NB4 (cell line): Measurements from ENCODE around the gene ANO7.

Experiments used
- DNase-seq: peaks from one replicate; pipeline ENCODE4 v3.0.0; 2010; ENCODE audit warnings: low read depth
- H3K4me3 ChIP-seq: one replicate; pipeline ENCODE4 v1.5.1; 2011; ENCODE audit warnings: mild to moderate bottlenecking, low read depth, low read length, moderate library complexity
- CTCF ChIP-seq: IDR thresholded peaks from one replicate; pipeline ENCODE4 v1.5.1; 2012; ENCODE audit warnings: low read depth, low read length
- MYC ChIP-seq: IDR thresholded peaks from 2 replicates; pipeline ENCODE4 v1.6.1; 2011; ENCODE audit warnings: low read depth, low read length
- POLR2A ChIP-seq: IDR thresholded peaks from 2 replicates; pipeline ENCODE4 v1.6.1; 2011; ENCODE audit warnings: mild to moderate bottlenecking; ENCODE audit not compliant: insufficient read length; ENCODE audit errors: extremely low read depth
- TF ChIP-seq, protein P1 (sequence below): IDR thresholded peaks from 2 replicates; pipeline ENCODE4 v1.6.1; 2011; ENCODE audit warnings: low read depth, low read length

Gene ANO7

GRCh38 chr2:241185961-241186360 is 2.5 kb upstream of the ANO7 start:
- no peak overlapping the region for H3K4me3 ChIP-seq
- TF ChIP-seq MYC (no peak), POLR2A (no peak), CTCF (no peak)
- TF ChIP-seq, protein P1, sequence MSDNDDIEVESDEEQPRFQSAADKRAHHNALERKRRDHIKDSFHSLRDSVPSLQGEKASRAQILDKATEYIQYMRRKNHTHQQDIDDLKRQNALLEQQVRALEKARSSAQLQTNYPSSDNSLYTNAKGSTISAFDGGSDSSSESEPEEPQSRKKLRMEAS: no peak
- DNase-seq: no peak

GRCh38 chr2:241187101-241187917 is 1.2 kb upstream of the ANO7 start:
- no peak overlapping the region for H3K4me3 ChIP-seq
- no peak for TF ChIP-seq POLR2A
- TF ChIP-seq, protein P1: no peak
- TF ChIP-seq MYC: no peak
- no peak for TF ChIP-seq CTCF
- no peak for DNase-seq

GRCh38 chr2:241187918-241188234 is 601 bp upstream of the ANO7 start:
- H3K4me3 ChIP-seq: no peak overlapping the region
- no peak for DNase-seq
- TF ChIP-seq MYC (no peak), CTCF (no peak), POLR2A (no peak)
- TF ChIP-seq, protein P1: no peak

DNA sequence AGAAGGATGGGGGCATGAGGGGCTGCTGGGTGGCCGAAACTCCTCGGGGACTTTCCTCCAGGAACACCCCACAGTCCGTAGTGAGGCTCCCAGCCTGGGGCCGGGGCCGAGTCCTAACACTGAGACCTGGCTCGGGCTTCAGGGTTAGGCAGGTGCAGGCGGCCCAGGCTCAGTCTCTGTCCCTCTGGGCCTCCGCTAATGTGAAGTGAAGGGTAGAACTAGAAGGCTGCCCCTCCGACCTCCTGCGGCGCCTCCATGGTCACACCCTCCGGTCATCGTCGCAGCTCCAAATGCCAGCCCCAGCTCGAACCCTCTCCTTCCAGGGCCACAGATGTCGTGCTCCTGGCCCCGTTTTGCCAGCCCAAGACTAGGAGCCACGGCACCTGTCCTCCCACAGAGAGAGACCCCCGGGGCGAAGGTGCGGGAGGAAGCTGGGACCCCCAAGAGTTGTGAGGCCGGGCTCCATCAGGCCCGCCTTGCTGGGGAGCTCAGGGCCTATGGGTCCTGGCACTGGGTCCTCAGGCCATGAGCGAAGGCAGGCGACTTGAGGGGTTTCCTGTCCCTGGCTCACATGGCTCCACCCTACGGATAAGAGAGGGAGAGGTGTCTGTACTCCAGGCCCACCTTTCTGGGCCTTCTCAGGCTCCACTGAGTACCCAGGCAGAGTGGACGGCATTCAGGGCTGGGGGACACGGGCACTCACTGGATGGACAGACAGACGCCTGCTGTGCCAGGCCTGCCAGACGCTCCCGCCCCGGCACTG is 797 bp downstream of the ANO7 start:
- no peak for DNase-seq
- TF ChIP-seq, protein P1: no peak
- TF ChIP-seq CTCF (no peak), POLR2A (no peak), MYC (no peak)
- H3K4me3 ChIP-seq: no peak overlapping the region

- TF ChIP-seq MYC: no peak
- TF ChIP-seq POLR2A: no peak
- TF ChIP-seq CTCF: no peak
- TF ChIP-seq, protein P1: no peak
- H3K4me3 ChIP-seq: no peak overlapping the region
- DNase-seq: no peak
These were observed 1.4 kb downstream of the ANO7 start for GRCh38 chr2:241189856-241190201.
